Endothelial cell of umbilical vein (primary cell): ENCODE data around the gene OSGIN1. TPM values are rescaled to one million over a fixed set of nuclear protein-coding genes. Genes with fewer than 3 reads are reported as not detected.

Experiments
- BruUV-seq: library from RNA; stranded (reverse); fragments of 400-500 nt; replicated peaks from 2 replicates; lab custom pipeline; 2021; lab: Mats Ljungman, UMichigan
- CTCF ChIA-PET: fragments of 300-600, 350-600 bp; sonication (Branson Sonifier 250); formaldehyde crosslinking; loops from one replicate; lab custom pipeline; 2021; ENCODE audit warnings: antibody characterized with exemption, inconsistent platforms; lab: Charles Lee
- POLR2A ChIA-PET: fragments of 300-600, 350-600 bp; sonication (Branson Sonifier 250); formaldehyde crosslinking; loops from one replicate; lab custom pipeline; 2021; ENCODE audit warnings: antibody characterized with exemption, inconsistent platforms; lab: Charles Lee
- DNase-seq: peaks from one replicate; pipeline ENCODE4 v3.0.0-alpha.2; 2011; ENCODE audit warnings: low read depth, low spot score
- FAIRE-seq: peaks from 2 replicates; lab custom pipeline; 2011; peaks lifted over from hg19 to GRCh38; lab: Jason Lieb, UNC
- H2AFZ ChIP-seq: 2 replicates; pipeline ENCODE4 v1.6.0; 2012; ENCODE audit warnings: low read depth, low read length, control low read depth, inconsistent platforms
- H3K27ac ChIP-seq: 2 replicates; pipeline ENCODE4 v1.5.1; 2011; ENCODE audit warnings: low read depth, mild to moderate bottlenecking, control low read depth, low read length, moderate library complexity; ENCODE audit not compliant: insufficient read depth
- H3K27me3 ChIP-seq, 2 experiments: 2 replicates each; pipeline versions ENCODE4 v1.6.0 to v1.6.1; 2011; ENCODE audit warnings: low read length in 2 of 2, mixed read lengths in 1 of 2; ENCODE audit not compliant: control insufficient read depth in 2 of 2, insufficient read depth in 2 of 2
- H3K36me3 ChIP-seq, 2 experiments: 2 replicates in 1 of 2; 3 replicates in 1 of 2; pipeline ENCODE4 v1.5.1; 2011; ENCODE audit warnings: low read length in 2 of 2, mild to moderate bottlenecking in 1 of 2, moderate library complexity in 1 of 2; ENCODE audit not compliant: control insufficient read depth in 2 of 2, insufficient read depth in 2 of 2; ENCODE audit errors: extremely low read depth in 1 of 2
- H3K4me1 ChIP-seq: 3 replicates; pipeline ENCODE4 v1.5.1; 2011; ENCODE audit warnings: mild to moderate bottlenecking, low read length; ENCODE audit not compliant: control insufficient read depth, insufficient read depth; ENCODE audit errors: extremely low read depth
- H3K4me2 ChIP-seq: 2 replicates; pipeline ENCODE4 v1.6.1; 2011; ENCODE audit warnings: low read length, control low read depth, mixed read lengths; ENCODE audit not compliant: insufficient read depth
- H3K4me3 ChIP-seq, 3 experiments: fragments of 200-600 bp in 1 of 3; sonication (generic), shearing (Covaris generic) in 1 of 3; replicated peaks in 1 of 3; 2 replicates each; pipeline ENCODE4 v1.5.1; 2011 to 2016; ENCODE audit warnings: control low read depth in 3 of 3, low read length in 3 of 3, mild to moderate bottlenecking in 2 of 3, inconsistent platforms in 1 of 3, low read depth in 1 of 3, moderate library complexity in 1 of 3; ENCODE audit not compliant: insufficient read depth in 1 of 3
- H3K79me2 ChIP-seq: 2 replicates; pipeline ENCODE4 v1.6.0; 2012; ENCODE audit warnings: low read length, inconsistent platforms; ENCODE audit not compliant: control insufficient read depth, insufficient read depth
- H3K9ac ChIP-seq: replicated peaks from 2 replicates; pipeline ENCODE3; 2011; ENCODE audit warnings: low read length, control low read depth; ENCODE audit not compliant: insufficient read depth; ENCODE audit errors: extremely low read depth
- H3K9me1 ChIP-seq: replicated peaks from 3 replicates; pipeline ENCODE4 v1.6.0; 2011; ENCODE audit warnings: mild to moderate bottlenecking, low read length; ENCODE audit not compliant: control insufficient read depth, insufficient read depth; ENCODE audit errors: extremely low read depth
- H3K9me3 ChIP-seq: replicated peaks from 2 replicates; pipeline ENCODE4 v1.5.1; 2012; ENCODE audit warnings: low read length, inconsistent platforms; ENCODE audit not compliant: control insufficient read depth, insufficient read depth
- H4K20me1 ChIP-seq: replicated peaks from 2 replicates; pipeline ENCODE3; 2011; ENCODE audit warnings: mild to moderate bottlenecking, low read length; ENCODE audit not compliant: control insufficient read depth, insufficient read depth; ENCODE audit errors: extremely low read depth
- CTCF ChIP-seq, 2 donors: IDR thresholded peaks; 1 replicate in 1 of 2; 2 replicates in 1 of 2; pipeline ENCODE4 v1.5.1; 2011; ENCODE audit warnings: low read length in 2 of 2, mild to moderate bottlenecking in 2 of 2, moderate library complexity in 2 of 2, control low read depth in 1 of 2, inconsistent platforms in 1 of 2, low read depth in 1 of 2; ENCODE audit not compliant: insufficient read depth in 1 of 2; ENCODE audit errors: extremely low read depth in 1 of 2
- EZH2 ChIP-seq: IDR thresholded peaks from 2 replicates; pipeline ENCODE4 v1.6.1; 2012; ENCODE audit warnings: borderline replicate concordance, low read depth, mild to moderate bottlenecking, moderate library complexity, low read length, inconsistent platforms; ENCODE audit not compliant: severe bottlenecking
- FOS ChIP-seq: IDR thresholded peaks from 2 replicates; pipeline ENCODE4 v1.6.1; 2011; ENCODE audit warnings: mild to moderate bottlenecking, low read length, moderate library complexity, borderline replicate concordance; ENCODE audit not compliant: insufficient read depth
- GATA2 ChIP-seq: IDR thresholded peaks from 2 replicates; pipeline ENCODE4 v1.7.0; 2011; ENCODE audit warnings: low read depth, mild to moderate bottlenecking, moderate library complexity, mixed read lengths, low read length; ENCODE audit not compliant: insufficient read length, insufficient read depth
- JUN ChIP-seq: IDR thresholded peaks from 2 replicates; pipeline ENCODE4 v1.6.1; 2011; ENCODE audit warnings: borderline replicate concordance, low read depth; ENCODE audit not compliant: insufficient read length, insufficient read depth
- MAX ChIP-seq: IDR thresholded peaks from 2 replicates; pipeline ENCODE4 v1.6.1; 2011; ENCODE audit not compliant: insufficient read depth, insufficient read length
- MYC ChIP-seq: IDR thresholded peaks from one replicate; pipeline ENCODE4 v1.6.1; 2011; ENCODE audit warnings: mild to moderate bottlenecking, low read depth, low read length
- POLR2A ChIP-seq: IDR thresholded peaks from 2 replicates; pipeline ENCODE4 v1.6.1; 2012; ENCODE audit warnings: low read depth, mild to moderate bottlenecking, control low read depth, low read length
- POLR2AphosphoS5 ChIP-seq: IDR thresholded peaks from 2 replicates; pipeline ENCODE4 v1.6.1; 2012; ENCODE audit warnings: low read depth, mild to moderate bottlenecking, control low read depth, low read length, moderate library complexity; ENCODE audit not compliant: insufficient read depth
- dilution Hi-C: fragments of 300-500 bp; cut with MboI; formaldehyde crosslinking; loops from one replicate; pipeline ENCODE4 v1.15.0; 2019; ENCODE audit warnings: low sequenced_read_pairs; ENCODE audit not compliant: extremely low pct_ligation_motif_present
- intact Hi-C: fragments of 100-400 bp; cut with micrococcal nuclease; formaldehyde crosslinking; loops from one replicate; pipeline ENCODE4 v1.10.0; 2022
- polyA plus RNA-seq, 4 experiments: library from polyadenylated mRNA; depleted of rRNA in 3 of 4; stranded (reverse) in 3 of 4; unstranded in 1 of 4; fragments of >200 nt; gene quantifications; 2 replicates each; pipeline versions ENCODE4 v1.2.1 to v1.2.3, GENCODE V29; 2011 to 2012; ENCODE audit warnings: missing spikeins in 1 of 4
- total RNA-seq: library from RNA; stranded (reverse); gene quantifications from 2 replicates; pipeline ENCODE4 v1.2.3, GENCODE V29; 2021

The OSGIN1 gene
- total and polyA plus RNA-seq, 2 donors (not counting 3 experiments of a cell fraction or from before 2014, with no cell fraction given): 9.2 to 11.0 TPM

GRCh38 chr16:83980794-83981193, 27.8 kb downstream of the OSGIN1 start:
- Histone ChIP-seq H3K9ac (no peak overlapping the region), H3K27ac (no peak overlapping the region), H3K4me1 (no peaks in the 10 kb centered on the region), H3K36me3 (no peaks in the 10 kb centered on the region), H3K9me1 (no peaks in the 10 kb centered on the region), H2AFZ (no peak overlapping the region), H3K4me3 (no peak overlapping the region), H3K79me2 (no peaks in the 10 kb centered on the region), H3K27me3 (no peaks in the 10 kb centered on the region), H3K9me3 (no peaks in the 10 kb centered on the region), H3K4me2 (no peak overlapping the region), H4K20me1 (no peaks in the 10 kb centered on the region)
- ChIA-PET POLR2A (no interaction called here), CTCF (interaction anchor here (1.3 kb wide), 1 partner anchor 206 kb away, joined by 3 read pairs; the partner anchor contains the start of gene TAF1C)
- FAIRE-seq (no peak), DNase-seq (no peak)
- intact Hi-C loops: no loop called here
- dilution Hi-C loops: no loop called here
- BruUV-seq: no TSS peak
- no peak for TF ChIP-seq POLR2A
- no peak for TF ChIP-seq MAX
- TF ChIP-seq GATA2: no peak
- no peak for TF ChIP-seq JUN
- no peak for TF ChIP-seq EZH2
- TF ChIP-seq MYC: no peak
- TF ChIP-seq FOS: no peak
- no peak for TF ChIP-seq CTCF (IDR thresholded peaks at IDR 0.05; ENCODE audit: extremely low read depth in 1 of 2, insufficient read depth in 1 of 2, low read depth in 1 of 2, low read length in 2 of 2)
- no peak for TF ChIP-seq POLR2AphosphoS5
